Measurements from ENCODE around the gene CIAO2B.
"Not testable (repeated sequence)": the region's sequence is repeated elsewhere in the genome, so short reads cannot be mapped to it uniquely, and the experiment has no call there.

CIAO2B gene

GRCh38 chr16:66934138-66934838, at the start of gene CIAO2B:
Gene CIAO2B, minus strand, starts transcription at chr16:66934402. Its CDS starts 38 bp downstream, at chr16:66934364.
- peak; percentile 94 for DNase-seq

- DNase-seq = no peak
Observed at GRCh38 chr16:66983033-66983432, 48.8 kb upstream of the CIAO2B start.

- DNase-seq = no peak
Observed at GRCh38 chr16:66979011-66979717, 45.0 kb upstream of the CIAO2B start.

- peak; percentile 92 for DNase-seq
Observed at GRCh38 chr16:66977341-66978113, 43.3 kb upstream of the CIAO2B start.

GRCh38 chr16:66976746-66977145, 42.5 kb upstream of the CIAO2B start:
- DNase-seq = no peak

GRCh38 chr16:66975302-66975893, 41.2 kb upstream of the CIAO2B start:
- DNase-seq = no peak

- peak; percentile 52 for DNase-seq
Observed at GRCh38 chr16:66974932-66975246, 40.7 kb upstream of the CIAO2B start.

GRCh38 chr16:66974156-66974931, 40.1 kb upstream of the CIAO2B start:
- not testable (repeated sequence) for DNase-seq

GRCh38 chr16:66973716-66974115, 39.5 kb upstream of the CIAO2B start:
- DNase-seq = no peak

- DNase-seq = no peak
Observed at GRCh38 chr16:66972983-66973382, 38.8 kb upstream of the CIAO2B start.

- no peak for DNase-seq
Observed at GRCh38 chr16:66970775-66971720, 36.8 kb upstream of the CIAO2B start.

GRCh38 chr16:66968847-66969246, 34.6 kb upstream of the CIAO2B start:
- no peak for DNase-seq

- DNase-seq = no peak
Observed at GRCh38 chr16:66964049-66964448, 29.8 kb upstream of the CIAO2B start.

- DNase-seq = peak; percentile 33
Observed at GRCh38 chr16:66961914-66962313, 27.7 kb upstream of the CIAO2B start.

GRCh38 chr16:66961065-66961744, 27.0 kb upstream of the CIAO2B start, which contains the start of gene CES3:
Gene CES3, plus strand, starts transcription at chr16:66961266. Its CDS starts 42 bp downstream, at chr16:66961308.
- DNase-seq = peak; percentile 91

GRCh38 chr16:66960270-66960669, 26.1 kb upstream of the CIAO2B start:
- no peak for DNase-seq

GRCh38 chr16:66959704-66960161, 25.5 kb upstream of the CIAO2B start:
- DNase-seq = no peak

- DNase-seq = no peak
Observed at GRCh38 chr16:66958857-66959703, 24.9 kb upstream of the CIAO2B start.

GRCh38 chr16:66956154-66956457, 21.9 kb upstream of the CIAO2B start:
- not testable (repeated sequence) for DNase-seq
